ENCODE results near the gene KDM5D. TPM values are rescaled to one million over a fixed set of nuclear protein-coding genes. Genes with fewer than 3 reads are reported as not detected.

Gene KDM5D
- not detected for total RNA-seq
- long read RNA-seq: 0 reads

DNA sequence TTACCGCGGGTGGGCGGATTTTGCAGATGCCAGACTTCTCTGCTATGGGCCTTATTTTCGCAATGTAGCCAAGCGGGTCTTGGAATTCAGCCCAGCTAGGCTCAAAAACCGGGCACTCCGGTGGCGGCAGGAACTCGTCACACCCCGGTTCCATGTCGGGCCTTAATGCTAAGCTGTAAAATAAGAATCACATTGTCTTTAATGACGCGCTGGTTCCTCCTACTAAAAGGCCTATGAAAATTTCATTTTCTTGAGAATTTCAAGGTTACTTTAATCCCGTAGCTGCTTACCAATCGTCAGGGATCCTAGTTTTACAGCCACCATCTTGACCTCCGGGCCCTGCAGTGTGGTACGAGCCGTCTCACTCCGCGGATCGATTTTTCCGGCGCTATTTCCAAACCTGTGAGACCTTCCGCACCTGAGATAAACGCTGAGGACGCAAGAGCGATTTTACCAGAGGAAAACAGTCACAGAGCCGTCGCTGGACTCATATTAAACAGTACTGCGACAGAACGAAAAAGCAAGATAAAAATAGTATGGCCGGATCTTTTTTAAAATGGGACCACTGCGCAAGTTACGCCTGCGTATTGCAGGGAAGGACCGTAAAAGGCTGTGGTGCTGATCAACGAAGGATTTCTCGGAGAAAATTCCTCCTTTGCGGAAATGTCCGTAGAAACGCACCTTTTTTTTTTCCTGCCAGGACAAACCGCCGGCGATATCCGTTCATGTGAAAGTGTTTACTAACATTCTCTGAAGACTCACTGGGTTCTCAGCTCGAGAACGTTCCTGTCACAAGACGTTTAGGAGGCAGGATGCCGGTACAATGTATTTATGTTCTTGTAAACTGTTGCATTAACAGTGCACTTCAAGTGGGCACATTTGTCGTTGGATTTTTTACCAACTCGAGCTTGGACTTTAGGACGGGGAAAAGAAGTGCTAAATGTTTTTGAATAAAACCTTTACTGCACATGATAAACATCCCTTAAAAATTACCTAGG lies at the start of gene KDM5D:
KDM5D (minus strand) TSS at position 346 of the 998 bp plus-strand sequence; CDS start at position 154, 192 bp downstream.
- DNase-seq (no peak), ATAC-seq (no peak)
- intact Hi-C loops (cut with DNase I, micrococcal nuclease): no loop called here

GRCh38 chrY:19768375-19768774 lies 23.8 kb upstream of the KDM5D start:
- ATAC-seq (no peak), DNase-seq (no peak)
- intact Hi-C loops (cut with DNase I, micrococcal nuclease): no loop called here

GRCh38 chrY:19743331-19743730 lies 1.2 kb downstream of the KDM5D start:
- intact Hi-C loops (cut with DNase I, micrococcal nuclease): no loop called here
- no peak for ATAC-seq

DNA sequence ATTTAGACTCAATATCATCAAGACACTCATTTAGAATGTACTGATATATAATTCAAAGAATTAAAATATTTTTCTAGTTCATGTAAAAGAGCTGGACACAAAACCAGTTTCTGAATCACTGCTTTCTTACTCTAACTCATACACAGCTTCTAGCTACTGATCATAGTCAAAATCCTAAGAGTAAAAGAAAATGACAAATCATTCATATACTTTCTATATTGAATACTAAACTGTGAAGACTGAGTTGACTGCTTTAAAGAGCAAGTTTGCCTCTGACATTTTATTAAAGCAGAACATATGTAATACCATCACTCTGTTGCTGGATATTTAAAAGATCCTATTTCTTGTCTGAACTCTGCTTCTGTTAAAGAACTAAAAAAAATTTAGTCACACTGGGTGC lies 2.4 kb downstream of the KDM5D start:
- no peak for ATAC-seq
- intact Hi-C loops (cut with DNase I, micrococcal nuclease): no loop called here
- DNase-seq: no peak

More at GRCh38 chrY:19743331-19743730, 1.2 kb downstream of the KDM5D start:
- DNase-seq: no peak

- intact Hi-C loops (cut with DNase I, micrococcal nuclease): no loop called here
- no peak for DNase-seq
- ATAC-seq: no peak
These were observed 10.1 kb downstream of the KDM5D start for GRCh38 chrY:19734425-19734824.

DNA sequence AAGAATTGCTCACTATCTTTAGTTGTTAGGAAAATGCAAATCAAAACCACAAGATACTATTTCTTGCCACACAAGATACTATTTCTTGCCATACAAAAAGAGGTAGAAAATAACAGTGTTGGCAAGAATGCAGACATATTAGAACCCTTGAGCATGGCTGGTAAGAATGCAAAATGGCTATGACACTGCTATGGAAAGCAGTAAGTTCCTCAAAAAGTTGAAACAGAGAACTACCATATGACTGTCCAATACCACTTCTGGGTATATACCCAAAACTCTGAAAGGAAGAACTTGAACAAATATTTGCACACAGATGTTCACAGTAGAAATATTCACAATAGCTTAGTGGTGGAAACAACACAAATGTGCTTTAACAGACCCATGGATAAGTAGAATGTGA lies 26.6 kb downstream of the KDM5D start:
- intact Hi-C loops (cut with DNase I, micrococcal nuclease): no loop called here
- ATAC-seq: no peak
- no peak for DNase-seq

DNA sequence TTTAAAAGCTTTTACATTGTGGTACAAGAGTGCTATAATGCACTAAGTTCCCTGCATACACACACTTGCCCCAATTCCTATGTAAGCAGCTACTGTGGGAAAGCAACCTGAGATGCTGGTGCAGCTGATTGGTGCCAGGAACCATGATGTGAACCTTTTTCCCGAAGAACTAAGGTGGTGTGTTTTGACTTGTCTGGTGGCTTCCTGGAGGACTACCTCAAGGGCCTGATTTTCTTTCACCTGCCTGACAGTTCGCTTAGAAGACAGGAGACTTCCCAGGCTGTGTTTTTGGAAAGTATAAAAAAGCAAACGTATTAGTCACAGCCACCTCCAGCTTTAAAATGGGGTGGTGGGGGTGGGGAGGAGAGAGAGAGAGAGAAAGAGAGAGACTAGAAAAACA lies 27.4 kb downstream of the KDM5D start:
- ATAC-seq (no peak), DNase-seq (no peak)
- intact Hi-C loops (cut with DNase I, micrococcal nuclease): no loop called here

GRCh38 chrY:19715226-19715625 lies 29.3 kb downstream of the KDM5D start:
- no peak for DNase-seq
- ATAC-seq: no peak
- intact Hi-C loops (cut with DNase I, micrococcal nuclease): no loop called here

DNA sequence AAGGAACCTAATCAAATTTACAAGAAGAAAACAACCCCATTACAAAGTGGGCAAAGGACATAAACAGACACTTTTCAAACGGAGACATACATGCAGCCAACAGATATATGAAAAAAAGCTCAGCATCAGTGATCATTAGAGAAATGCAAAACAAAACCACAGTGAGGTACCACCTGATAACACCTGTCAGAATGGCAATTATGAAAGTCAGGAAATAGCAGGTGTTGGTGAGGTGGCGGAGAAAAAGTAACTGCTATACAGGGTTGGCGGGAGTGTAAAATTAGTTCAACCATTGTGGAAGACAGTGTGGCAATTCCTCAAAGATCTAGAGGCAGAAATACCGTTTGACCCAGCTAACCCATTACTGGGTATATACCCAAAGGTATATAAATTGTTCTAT lies 31.1 kb downstream of the KDM5D start:
- DNase-seq: no peak
- ATAC-seq: no peak
- intact Hi-C loops (cut with DNase I, micrococcal nuclease): no loop called here

DNA sequence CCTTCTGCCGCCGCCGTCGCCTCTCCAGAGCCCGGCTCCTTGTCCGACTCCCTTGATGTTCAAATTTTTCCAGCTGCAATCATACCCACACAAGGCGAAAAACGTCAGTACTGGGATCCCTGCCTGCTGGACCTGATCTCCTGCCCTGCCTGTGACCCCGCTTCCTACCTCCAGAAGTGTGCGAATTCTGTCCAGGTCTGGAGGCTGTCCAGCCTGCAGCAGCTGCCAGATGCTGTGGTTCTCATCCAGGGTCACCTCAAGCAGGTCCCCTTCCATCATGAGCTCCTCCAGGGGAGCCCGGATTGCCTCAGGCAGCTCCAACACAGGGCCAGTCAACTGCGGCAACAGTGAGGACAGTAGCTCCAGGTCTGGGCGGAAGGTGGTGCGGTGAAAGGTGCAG lies 38.3 kb downstream of the KDM5D start:
- intact Hi-C loops (cut with DNase I, micrococcal nuclease): no loop called here
- DNase-seq (no peak), ATAC-seq (no peak)

GRCh38 chrY:19698495-19698894 lies 46.0 kb downstream of the KDM5D start:
- intact Hi-C loops (cut with DNase I, micrococcal nuclease): no loop called here
- DNase-seq (no peak), ATAC-seq (no peak)

DNA sequence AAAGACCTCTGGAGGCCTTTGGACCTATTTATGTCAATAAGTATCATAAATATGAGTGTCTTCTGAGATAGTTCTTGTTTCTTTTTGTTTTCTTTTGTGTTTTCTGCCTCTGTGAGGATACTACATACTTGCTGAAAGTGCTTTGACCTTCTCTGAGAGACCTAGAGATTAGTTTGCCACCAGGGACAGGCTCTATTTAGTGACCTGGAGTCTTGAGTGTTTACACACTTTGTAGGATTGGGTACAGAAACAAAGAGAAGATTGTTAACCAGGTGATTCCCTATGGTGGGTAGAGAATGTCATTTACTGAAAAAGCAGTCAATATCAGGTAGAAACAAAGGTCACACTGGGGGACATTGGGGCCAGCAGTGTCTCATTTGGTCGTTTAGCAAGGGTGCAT lies 63.7 kb downstream of the KDM5D start:
- DNase-seq: no peak
- intact Hi-C loops (cut with DNase I, micrococcal nuclease): no loop called here
- ATAC-seq: no peak
